Activated T-helper 2 cell treated with anti-CD3 and anti-CD28 coated beads, Interferon-gamma antibody, Interleukin-2, Interleukin-4, amounts not matched to agents 10 μg/mL and 5 μg/mL and 100 μg/mL, durations not matched to agents 14 hours and 24 hours and 36 hours (primary cell): Measurements from ENCODE around the gene ZNF366. TPM values are rescaled to one million over a fixed set of nuclear protein-coding genes. Genes with fewer than 3 reads are reported as not detected.

Experiments
- DNase-seq: peaks from one replicate; pipeline ENCODE4 v3.0.0; 2021; ENCODE audit warnings: low spot score
- H3K27ac Mint-ChIP-seq: one replicate; pipeline ENCODE4 v1.8.0; 2021; ENCODE audit warnings: mixed read lengths
- H3K27me3 Mint-ChIP-seq: one replicate; pipeline ENCODE4 v1.8.0; 2021; ENCODE audit warnings: low read depth, mixed read lengths
- H3K36me3 Mint-ChIP-seq: one replicate; pipeline ENCODE4 v1.8.0; 2021; ENCODE audit warnings: low read depth, mixed read lengths
- H3K4me1 Mint-ChIP-seq: one replicate; pipeline ENCODE4 v1.8.0; 2021; ENCODE audit warnings: low read depth, mixed read lengths
- H3K4me3 Mint-ChIP-seq: one replicate; pipeline ENCODE4 v1.8.0; 2021; ENCODE audit warnings: low read depth, mild to moderate bottlenecking, moderate library complexity, mixed read lengths
- H3K9me3 Mint-ChIP-seq: one replicate; pipeline ENCODE4 v1.8.0; 2021; ENCODE audit warnings: mixed read lengths
- intact Hi-C: fragments of 100-400 bp; cut with micrococcal nuclease; formaldehyde crosslinking; loops from one replicate; pipeline ENCODE4 v1.15.1; 2023
- total RNA-seq: library from RNA; stranded (reverse); gene quantifications from 2 replicates; pipeline ENCODE4 v1.2.3, GENCODE V29; 2022

Gene ZNF366
- total RNA-seq, 1 donor from 2014 or later: not detected

DNA sequence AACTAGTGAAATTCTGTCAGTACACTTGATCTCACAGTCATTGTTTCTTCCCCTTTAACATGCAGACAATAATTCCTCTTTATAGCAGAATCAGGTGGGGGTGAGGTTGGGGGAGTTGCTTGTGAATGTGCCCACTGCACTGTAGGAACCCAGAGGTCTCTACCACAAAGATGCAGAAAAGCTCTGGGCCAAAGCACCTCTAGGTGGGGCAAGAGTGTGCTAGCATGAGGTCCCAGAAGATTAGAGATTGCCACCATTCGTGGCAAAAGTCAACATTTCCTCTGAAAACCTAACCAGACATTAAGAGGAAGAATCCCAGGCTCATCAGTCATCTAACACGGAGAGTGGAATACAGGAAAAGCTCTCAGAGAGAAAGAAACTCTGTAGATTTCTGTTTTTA lies 112.5 kb downstream of the ZNF366 start:
- Mint-ChIP-seq H3K4me1 (no peaks in the 10 kb centered on the region), H3K27ac (no peak overlapping the region), H3K27me3 (peaks cover 29% of the 10 kb centered on the region), H3K9me3 (no peaks in the 10 kb centered on the region), H3K4me3 (no peak overlapping the region), H3K36me3 (no peaks in the 10 kb centered on the region)
- intact Hi-C loops: loop anchor here (10.0 kb wide), 1 partner anchor 130 kb away; no protein-coding TSS in a partner anchor
- DNase-seq: no peak

DNA sequence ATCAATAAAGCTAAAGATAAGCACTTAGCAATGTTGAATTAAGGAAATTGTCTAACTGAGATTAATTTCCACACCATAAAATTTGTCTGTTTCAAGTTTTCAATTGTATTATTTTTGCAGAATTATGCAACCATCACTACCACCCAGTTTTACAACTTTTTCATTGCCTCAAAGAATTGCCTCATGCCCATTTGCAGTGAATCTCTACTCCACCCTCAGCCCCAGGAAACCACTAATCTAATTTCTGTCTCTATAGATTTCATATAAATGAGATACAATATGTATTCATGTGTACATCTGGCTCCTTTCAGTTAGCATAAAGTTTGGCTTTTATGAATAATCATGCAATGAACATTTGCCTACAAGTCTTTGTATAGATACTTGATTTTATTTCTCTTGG lies 114.2 kb downstream of the ZNF366 start:
- DNase-seq: no peak
- intact Hi-C loops: loop anchor here (10.0 kb wide), 1 partner anchor 132 kb away; no protein-coding TSS in a partner anchor
- Mint-ChIP-seq H3K27ac (no peak overlapping the region), H3K4me3 (no peak overlapping the region), H3K27me3 (peaks cover 25% of the 10 kb centered on the region), H3K9me3 (no peaks in the 10 kb centered on the region), H3K4me1 (no peaks in the 10 kb centered on the region), H3K36me3 (no peaks in the 10 kb centered on the region)

Other genes starting within 250 kb of the ZNF366 start
- 96.8 and 98.4 TPM in 2 replicates for gene MRPS27, start 187.2 kb downstream of the ZNF366 start, total RNA-seq
- 14.7 and 16.8 TPM in 2 replicates for gene PTCD2, start 187.0 kb downstream of the ZNF366 start, total RNA-seq